GM12878 (cell line): ENCODE measurements around the gene PGAM2.

Experiments
- CEBPZ ChIP-seq: fragments of 150-350 bp; IDR thresholded peaks from 2 replicates; pipeline ENCODE4 v1.6.1; 2016; ENCODE audit warnings: low read depth, low read length
- TF ChIP-seq, protein P1 (sequence below): IDR thresholded peaks from 2 replicates; pipeline ENCODE4 v1.6.1; 2011; ENCODE audit warnings: low read depth, mild to moderate bottlenecking, low read length, moderate library complexity, borderline replicate concordance; ENCODE audit errors: extremely low read depth

GRCh38 chr7:44059219-44060090, 5.9 kb downstream of the PGAM2 start:
- no peak for TF ChIP-seq CEBPZ
- TF ChIP-seq, protein P1, sequence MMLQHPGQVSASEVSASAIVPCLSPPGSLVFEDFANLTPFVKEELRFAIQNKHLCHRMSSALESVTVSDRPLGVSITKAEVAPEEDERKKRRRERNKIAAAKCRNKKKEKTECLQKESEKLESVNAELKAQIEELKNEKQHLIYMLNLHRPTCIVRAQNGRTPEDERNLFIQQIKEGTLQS, result no peak
